Adrenal gland (tissue), 12 donors: Measurements from ENCODE around the gene SSH2. TPM values are rescaled to one million over a fixed set of nuclear protein-coding genes. Genes with fewer than 3 reads are reported as not detected.

Experiments
- DNase-seq, 7 donors: peaks; one replicate each; pipeline ENCODE4 v3.0.0-alpha.2; 2019 to 2020
- H3K27ac ChIP-seq, 5 donors: fragments of 200-600 bp; sonication (generic) in 4 of 5; 1 replicate in 3 of 5; 2 replicates in 2 of 5; pipeline versions ENCODE4 v1.5.1 to v1.8.0; 2016 to 2020; ENCODE audit warnings: mild to moderate bottlenecking in 1 of 5
- H3K27me3 ChIP-seq: fragments of 200-600 bp; 2 replicates; pipeline ENCODE4 v1.8.0; 2021
- H3K36me3 ChIP-seq, 2 donors: fragments of 200-600 bp; replicated peaks in 1 of 2; 1 replicate in 1 of 2; 2 replicates in 1 of 2; pipeline versions ENCODE4 v1.5.1 to v1.8.0; 2018 to 2022
- H3K4me1 ChIP-seq, 2 donors: fragments of 200-600 bp; replicated peaks in 1 of 2; 1 replicate in 1 of 2; 2 replicates in 1 of 2; pipeline versions ENCODE4 v1.5.1 to v1.8.0; 2018 to 2021
- H3K4me3 ChIP-seq, 4 donors: fragments of 200-600 bp; sonication (generic) in 3 of 4; one replicate each; pipeline ENCODE4 v1.5.1; 2016 to 2018
- H3K9me3 ChIP-seq, 3 donors: fragments of 200-600 bp; sonication (generic) in 1 of 3; replicated peaks in 1 of 3; 1 replicate in 2 of 3; 2 replicates in 1 of 3; pipeline versions ENCODE4 v1.5.1 to v1.8.0; 2016 to 2021
- CTCF ChIP-seq, 6 experiments: fragments of 450-650 bp in 4 of 6; fragments of 200-600 bp in 2 of 6; sonication (generic) in 1 of 6; IDR thresholded peaks; 1 replicate in 5 of 6; 2 replicates in 1 of 6; pipeline versions ENCODE4 v1.5.1 to v1.8.0; 2016 to 2021; ENCODE audit warnings: antibody characterized with exemption in 6 of 6, mild to moderate bottlenecking in 2 of 6, moderate library complexity in 1 of 6
- POLR2A ChIP-seq, 2 donors: fragments of 450-650 bp; IDR thresholded peaks; one replicate each; pipeline ENCODE4 v1.6.1; 2017; ENCODE audit warnings: antibody characterized with exemption in 2 of 2, mild to moderate bottlenecking in 2 of 2, moderate library complexity in 1 of 2
- WGBS, 4 donors: extraction: QIAGEN DNeasy Blood & Tissue Kit in 2 of 4; methylation state at CpG; one replicate each; pipeline versions ENCODE4 v1.1.5 to v1.1.7; 2013 to 2017; 5-methylcytosine and 5-hydroxymethylcytosine counted together
- intact Hi-C, 2 donors: fragments of 100-400 bp; cut with DNase I; formaldehyde crosslinking; loops; one replicate each; pipeline versions ENCODE4 v1.14.1 to v1.15.0; 2022 to 2023
- polyA plus RNA-seq, 3 donors: library from polyadenylated mRNA; stranded (reverse); fragments of 200-250 nt in 2 of 3; fragments of 350-450 nt in 1 of 3; fragmentation: Illumina TruSeq in 1 of 3; extraction: RNeasy Lipid Tissue Mini Kit (QIAGEN cat#74804) in 1 of 3; gene quantifications; one replicate each; pipeline ENCODE4 v1.2.3, GENCODE V29; 2013 to 2014
- total RNA-seq, 9 donors: library from RNA; depleted of rRNA in 4 of 9; stranded (reverse); fragments of >200 nt in 4 of 9; fragments of 120-200 nt in 1 of 9; fragmentation: NEBNext Ultra II Directional in 1 of 9; extraction: Animal tissue kit (Norgen Biotek cat#: 25700) in 1 of 9; gene quantifications; one replicate each; pipeline versions ENCODE4 v1.1.0 to v1.2.4, GENCODE V29; 2013 to 2023
- donor health status: healthy with polysubstance abuse.
- donor health status: Bipolar disorder and iron deficiency.
- donor health status: DM: yes; HTN: yes; CAD: no.
- donor health status: DM: no; HTN: no; CAD: no.
- donor health status: DM: no; HTN: no; CAD: no.
- donor health status: DM: yes; HTN: yes; CAD: no.

Gene SSH2
- total and polyA plus RNA-seq, 12 donors, result 7.6 to 35.8 (median 20.8) TPM

GRCh38 chr17:29766796-29767327 lies 163.2 kb downstream of the SSH2 start:
- DNase-seq, result no peak
- intact Hi-C loops, result no loop called here
- TF ChIP-seq POLR2A (IDR thresholded peaks at IDR 0.05), result no peak
- no peak for TF ChIP-seq CTCF (IDR thresholded peaks at IDR 0.05)
- Histone ChIP-seq H3K36me3 (no peaks in the 10 kb centered on the region), H3K27ac (no peak overlapping the region), H3K9me3 (no peaks in the 10 kb centered on the region), H3K4me1 (no peaks in the 10 kb centered on the region), H3K27me3 (no peaks in the 10 kb centered on the region), H3K4me3 (no peak overlapping the region)

GRCh38 chr17:29764748-29765147 lies 165.3 kb downstream of the SSH2 start:
- TF ChIP-seq POLR2A (IDR thresholded peaks at IDR 0.05) (no peak), CTCF (IDR thresholded peaks at IDR 0.05) (no peak)
- 89 to 92% (median 91%) methylated on average over 1 of the region's 1 CpG for WGBS, 4 donors
- H3K36me3 ChIP-seq, result no peaks in the 10 kb centered on the region
- H3K27ac ChIP-seq, result no peak overlapping the region
- no peak overlapping the region for H3K4me3 ChIP-seq
- no peak for DNase-seq
- intact Hi-C loops, result no loop called here
- H3K4me1 ChIP-seq, result peaks cover 0 to 5% of the 10 kb centered on the region in 2 donors
- H3K9me3 ChIP-seq, result no peaks in the 10 kb centered on the region
- no peaks in the 10 kb centered on the region for H3K27me3 ChIP-seq

- no peaks in the 10 kb centered on the region for H3K36me3 ChIP-seq
- TF ChIP-seq POLR2A (IDR thresholded peaks at IDR 0.05) (no peak), CTCF (IDR thresholded peaks at IDR 0.05) (no peak)
- H3K27me3 ChIP-seq, result no peaks in the 10 kb centered on the region
- intact Hi-C loops, result no loop called here
- no peak overlapping the region for H3K27ac ChIP-seq
- H3K9me3 ChIP-seq, result no peaks in the 10 kb centered on the region
- WGBS, 4 donors, result 86 to 95% (median 90%) methylated on average over 2 of the region's 2 CpGs
- DNase-seq, result no peak
- peaks cover 0 to 8% of the 10 kb centered on the region in 2 donors for H3K4me1 ChIP-seq
- H3K4me3 ChIP-seq, result no peak overlapping the region
Measured at GRCh38 chr17:29764217-29764616, 165.8 kb downstream of the SSH2 start.

- whole genome bisulfite sequencing, 4 donors, result 59 to 62% (median 60%) methylated on average over 3 of the region's 3 CpGs
- TF ChIP-seq CTCF (IDR thresholded peaks at IDR 0.05), result no peak
- no peak for TF ChIP-seq POLR2A (IDR thresholded peaks at IDR 0.05)
- Histone ChIP-seq H3K4me3 (no peak overlapping the region), H3K36me3 (no peaks in the 10 kb centered on the region), H3K9me3 (no peaks in the 10 kb centered on the region), H3K27ac (no peak overlapping the region), H3K4me1 (peaks cover 7 to 13% of the 10 kb centered on the region in 2 donors), H3K27me3 (no peaks in the 10 kb centered on the region)
- DNase-seq, result no peak
- intact Hi-C loops, result no loop called here
Measured at GRCh38 chr17:29763273-29763672, 166.8 kb downstream of the SSH2 start.
